Adrenal gland (tissue), 12 donors: ENCODE results near the gene HOXA5. TPM values are rescaled to one million over a fixed set of nuclear protein-coding genes. Genes with fewer than 3 reads are reported as not detected.
A peak's percentile ranks its signal among the peaks of the same experiment; 100 is the strongest.

Source experiments
- DNase-seq, 7 donors: peaks; one replicate each; pipeline ENCODE4 v3.0.0-alpha.2; 2019 to 2020
- H3K27ac ChIP-seq, 5 donors: fragments of 200-600 bp; sonication (generic) in 4 of 5; 1 replicate in 3 of 5; 2 replicates in 2 of 5; pipeline versions ENCODE4 v1.5.1 to v1.8.0; 2016 to 2020; ENCODE audit warnings: mild to moderate bottlenecking in 1 of 5
- H3K27me3 ChIP-seq: fragments of 200-600 bp; 2 replicates; pipeline ENCODE4 v1.8.0; 2021
- H3K36me3 ChIP-seq, 2 donors: fragments of 200-600 bp; replicated peaks in 1 of 2; 1 replicate in 1 of 2; 2 replicates in 1 of 2; pipeline versions ENCODE4 v1.5.1 to v1.8.0; 2018 to 2022
- H3K4me1 ChIP-seq, 2 donors: fragments of 200-600 bp; replicated peaks in 1 of 2; 1 replicate in 1 of 2; 2 replicates in 1 of 2; pipeline versions ENCODE4 v1.5.1 to v1.8.0; 2018 to 2021
- H3K4me3 ChIP-seq, 4 donors: fragments of 200-600 bp; sonication (generic) in 3 of 4; one replicate each; pipeline ENCODE4 v1.5.1; 2016 to 2018
- H3K9me3 ChIP-seq, 3 donors: fragments of 200-600 bp; sonication (generic) in 1 of 3; replicated peaks in 1 of 3; 1 replicate in 2 of 3; 2 replicates in 1 of 3; pipeline versions ENCODE4 v1.5.1 to v1.8.0; 2016 to 2021
- POLR2A ChIP-seq, 2 donors: fragments of 450-650 bp; IDR thresholded peaks; one replicate each; pipeline ENCODE4 v1.6.1; 2017; ENCODE audit warnings: antibody characterized with exemption in 2 of 2, mild to moderate bottlenecking in 2 of 2, moderate library complexity in 1 of 2
- WGBS, 4 donors: extraction: QIAGEN DNeasy Blood & Tissue Kit in 2 of 4; methylation state at CpG; one replicate each; pipeline versions ENCODE4 v1.1.5 to v1.1.7; 2013 to 2017; 5-methylcytosine and 5-hydroxymethylcytosine counted together
- intact Hi-C, 2 donors: fragments of 100-400 bp; cut with DNase I; formaldehyde crosslinking; loops; one replicate each; pipeline versions ENCODE4 v1.14.1 to v1.15.0; 2022 to 2023
- polyA plus RNA-seq, 3 donors: library from polyadenylated mRNA; stranded (reverse); fragments of 200-250 nt in 2 of 3; fragments of 350-450 nt in 1 of 3; fragmentation: Illumina TruSeq in 1 of 3; extraction: RNeasy Lipid Tissue Mini Kit (QIAGEN cat#74804) in 1 of 3; gene quantifications; one replicate each; pipeline ENCODE4 v1.2.3, GENCODE V29; 2013 to 2014
- total RNA-seq, 9 donors: library from RNA; depleted of rRNA in 4 of 9; stranded (reverse); fragments of >200 nt in 4 of 9; fragments of 120-200 nt in 1 of 9; fragmentation: NEBNext Ultra II Directional in 1 of 9; extraction: Animal tissue kit (Norgen Biotek cat#: 25700) in 1 of 9; gene quantifications; one replicate each; pipeline versions ENCODE4 v1.1.0 to v1.2.4, GENCODE V29; 2013 to 2023
- TF ChIP-seq, protein P1 (sequence below), 6 experiments: fragments of 450-650 bp in 4 of 6; fragments of 200-600 bp in 2 of 6; sonication (generic) in 1 of 6; IDR thresholded peaks; 1 replicate in 5 of 6; 2 replicates in 1 of 6; pipeline versions ENCODE4 v1.5.1 to v1.8.0; 2016 to 2021; ENCODE audit warnings: antibody characterized with exemption in 6 of 6, mild to moderate bottlenecking in 2 of 6, moderate library complexity in 1 of 6
- donor health status: healthy with polysubstance abuse.
- donor health status: Bipolar disorder and iron deficiency.
- donor health status: DM: yes; HTN: yes; CAD: no.
- donor health status: DM: no; HTN: no; CAD: no.
- donor health status: DM: no; HTN: no; CAD: no.
- donor health status: DM: yes; HTN: yes; CAD: no.

Gene HOXA5
- total and polyA plus RNA-seq, 12 donors, result 21.8 to 132 (median 57.0) TPM

- peak overlapping the region in 2 of 5 donors; percentile 69 to 90 for H3K27ac ChIP-seq
- no peaks in the 10 kb centered on the region for H3K27me3 ChIP-seq
These were observed 18.4 kb downstream of the HOXA5 start for GRCh38 chr7:27124902-27125689.

GRCh38 chr7:27124096-27124901 is 19.2 kb downstream of the HOXA5 start:
- TF ChIP-seq POLR2A (IDR thresholded peaks at IDR 0.05), result no peak
- TF ChIP-seq, protein P1, sequence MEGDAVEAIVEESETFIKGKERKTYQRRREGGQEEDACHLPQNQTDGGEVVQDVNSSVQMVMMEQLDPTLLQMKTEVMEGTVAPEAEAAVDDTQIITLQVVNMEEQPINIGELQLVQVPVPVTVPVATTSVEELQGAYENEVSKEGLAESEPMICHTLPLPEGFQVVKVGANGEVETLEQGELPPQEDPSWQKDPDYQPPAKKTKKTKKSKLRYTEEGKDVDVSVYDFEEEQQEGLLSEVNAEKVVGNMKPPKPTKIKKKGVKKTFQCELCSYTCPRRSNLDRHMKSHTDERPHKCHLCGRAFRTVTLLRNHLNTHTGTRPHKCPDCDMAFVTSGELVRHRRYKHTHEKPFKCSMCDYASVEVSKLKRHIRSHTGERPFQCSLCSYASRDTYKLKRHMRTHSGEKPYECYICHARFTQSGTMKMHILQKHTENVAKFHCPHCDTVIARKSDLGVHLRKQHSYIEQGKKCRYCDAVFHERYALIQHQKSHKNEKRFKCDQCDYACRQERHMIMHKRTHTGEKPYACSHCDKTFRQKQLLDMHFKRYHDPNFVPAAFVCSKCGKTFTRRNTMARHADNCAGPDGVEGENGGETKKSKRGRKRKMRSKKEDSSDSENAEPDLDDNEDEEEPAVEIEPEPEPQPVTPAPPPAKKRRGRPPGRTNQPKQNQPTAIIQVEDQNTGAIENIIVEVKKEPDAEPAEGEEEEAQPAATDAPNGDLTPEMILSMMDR (IDR thresholded peaks at IDR 0.05), result no peak
- H3K4me1 ChIP-seq, result peaks cover under 1 to 38% of the 10 kb centered on the region in 2 donors
- intact Hi-C loops, result no loop called here
- H3K27me3 ChIP-seq, result no peaks in the 10 kb centered on the region
- H3K9me3 ChIP-seq, result no peaks in the 10 kb centered on the region
- 67 to 77% (median 71%) methylated on average over 34 to 43 of the region's 43 CpGs for WGBS, 4 donors
- no peak overlapping the region for H3K4me3 ChIP-seq
- peak overlapping the region in 4 of 5 donors; percentile 36 to 90 (median 56) for H3K27ac ChIP-seq
- DNase-seq, result peak in 4 of 7 donors; percentile 32 to 77 (median 64)
- no peaks in the 10 kb centered on the region for H3K36me3 ChIP-seq

More at GRCh38 chr7:27124902-27125689, 18.4 kb downstream of the HOXA5 start:
- Histone ChIP-seq H3K4me3 (no peak overlapping the region), H3K9me3 (no peaks in the 10 kb centered on the region), H3K36me3 (no peaks in the 10 kb centered on the region), H3K4me1 (peaks cover 8 to 38% of the 10 kb centered on the region in 2 donors)
- TF ChIP-seq, protein P1 (IDR thresholded peaks at IDR 0.05), result no peak
- no peak for TF ChIP-seq POLR2A (IDR thresholded peaks at IDR 0.05)
- 85 to 88% (median 88%) methylated on average over 7 to 8 of the region's 8 CpGs for WGBS, 4 donors
- intact Hi-C loops, result no loop called here
- DNase-seq, result peak in 1 of 7 donors; percentile 4

- TF ChIP-seq, protein P1 (IDR thresholded peaks at IDR 0.05), result no peak
- no peak for TF ChIP-seq POLR2A (IDR thresholded peaks at IDR 0.05)
- peaks cover 0 to 33% of the 10 kb centered on the region in 2 donors for H3K4me1 ChIP-seq
- H3K4me3 ChIP-seq, result no peak overlapping the region
- 83 to 86% (median 85%) methylated on average over 26 of the region's 26 CpGs for WGBS, 4 donors
- no peaks in the 10 kb centered on the region for H3K36me3 ChIP-seq
- intact Hi-C loops, result no loop called here
- no peaks in the 10 kb centered on the region for H3K9me3 ChIP-seq
- DNase-seq, result peak in 2 of 7 donors; percentile 13 to 47
- no peaks in the 10 kb centered on the region for H3K27me3 ChIP-seq
- peak overlapping the region in 4 of 5 donors; percentile 36 to 90 (median 56) for H3K27ac ChIP-seq
These were observed 19.9 kb downstream of the HOXA5 start for GRCh38 chr7:27123477-27124053.
